Lower lobe of right lung (tissue), 2 donors: ENCODE measurements around the gene TMC6. TPM values are rescaled to one million over a fixed set of nuclear protein-coding genes. Genes with fewer than 3 reads are reported as not detected.

Experiments used
- ATAC-seq, 2 donors: fragments of 200-7000 bp; cut with Tn5 transposase; one replicate each; pipeline ENCODE4 v1.9.1; 2020 to 2022; ENCODE audit warnings: mild to moderate bottlenecking in 2 of 2, moderate library complexity in 2 of 2
- DNase-seq: peaks from one replicate; pipeline ENCODE4 v3.0.0-alpha.2; 2020
- H3K27ac ChIP-seq: fragments of 200-600 bp; one replicate; pipeline ENCODE4 v1.8.0; 2022
- H3K27me3 ChIP-seq: fragments of 200-600 bp; one replicate; pipeline ENCODE4 v1.8.0; 2022; ENCODE audit warnings: low read depth
- H3K36me3 ChIP-seq: fragments of 200-600 bp; one replicate; pipeline ENCODE4 v1.8.0; 2022; ENCODE audit warnings: mild to moderate bottlenecking
- H3K4me1 ChIP-seq: fragments of 200-600 bp; one replicate; pipeline ENCODE4 v1.8.0; 2022
- H3K4me3 ChIP-seq: fragments of 200-600 bp; one replicate; pipeline ENCODE4 v1.8.0; 2022; ENCODE audit warnings: mild to moderate bottlenecking
- H3K9me3 ChIP-seq: fragments of 200-600 bp; one replicate; pipeline ENCODE4 v1.8.0; 2022
- intact Hi-C: fragments of 100-400 bp; cut with DNase I; formaldehyde crosslinking; loops from one replicate; pipeline ENCODE4 v1.11.0; 2022
- total RNA-seq: library from RNA; stranded (reverse); fragmentation: NEBNext Ultra II Directional; extraction: Animal tissue kit (Norgen Biotek cat#: 25700); gene quantifications from one replicate; pipeline ENCODE4 v1.2.1, GENCODE V29; 2021
- TF ChIP-seq, protein P1 (sequence below): fragments of 200-600 bp; IDR thresholded peaks from one replicate; pipeline ENCODE4 v1.8.0; 2022; ENCODE audit warnings: antibody characterized with exemption, mild to moderate bottlenecking
- donor health status: DM: no; HTN: yes; CAD: no; lungs with severe emphysema.

The TMC6 gene
- total RNA-seq, 1 donor from 2014 or later = 173 TPM

DNA sequence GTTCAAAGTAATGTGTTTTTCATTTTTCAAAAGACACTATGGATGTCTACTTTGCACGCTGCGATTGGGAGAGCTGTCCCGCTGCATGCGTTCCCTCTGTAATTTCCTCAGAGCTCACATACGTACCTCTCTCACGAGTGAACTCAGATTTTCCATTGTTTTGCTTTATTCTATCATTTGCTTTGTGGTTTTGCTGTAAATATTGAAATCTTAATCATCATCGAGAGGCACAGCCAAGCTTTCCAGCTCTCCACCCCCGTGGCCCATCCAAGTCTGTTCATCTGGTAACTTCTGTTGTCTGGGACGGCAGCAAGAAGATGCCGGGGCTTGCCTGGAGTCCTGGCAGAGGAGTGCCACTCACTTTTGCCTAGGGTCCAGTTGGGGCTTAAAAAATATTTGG, 21.1 kb downstream of the TMC6 start:
- intact Hi-C loops = no loop called here
- TF ChIP-seq, protein P1, sequence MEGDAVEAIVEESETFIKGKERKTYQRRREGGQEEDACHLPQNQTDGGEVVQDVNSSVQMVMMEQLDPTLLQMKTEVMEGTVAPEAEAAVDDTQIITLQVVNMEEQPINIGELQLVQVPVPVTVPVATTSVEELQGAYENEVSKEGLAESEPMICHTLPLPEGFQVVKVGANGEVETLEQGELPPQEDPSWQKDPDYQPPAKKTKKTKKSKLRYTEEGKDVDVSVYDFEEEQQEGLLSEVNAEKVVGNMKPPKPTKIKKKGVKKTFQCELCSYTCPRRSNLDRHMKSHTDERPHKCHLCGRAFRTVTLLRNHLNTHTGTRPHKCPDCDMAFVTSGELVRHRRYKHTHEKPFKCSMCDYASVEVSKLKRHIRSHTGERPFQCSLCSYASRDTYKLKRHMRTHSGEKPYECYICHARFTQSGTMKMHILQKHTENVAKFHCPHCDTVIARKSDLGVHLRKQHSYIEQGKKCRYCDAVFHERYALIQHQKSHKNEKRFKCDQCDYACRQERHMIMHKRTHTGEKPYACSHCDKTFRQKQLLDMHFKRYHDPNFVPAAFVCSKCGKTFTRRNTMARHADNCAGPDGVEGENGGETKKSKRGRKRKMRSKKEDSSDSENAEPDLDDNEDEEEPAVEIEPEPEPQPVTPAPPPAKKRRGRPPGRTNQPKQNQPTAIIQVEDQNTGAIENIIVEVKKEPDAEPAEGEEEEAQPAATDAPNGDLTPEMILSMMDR = no peak
- ATAC-seq (no peak), DNase-seq (no peak)
- Histone ChIP-seq H3K9me3 (no peaks in the 10 kb centered on the region), H3K27me3 (no peaks in the 10 kb centered on the region), H3K27ac (no peak overlapping the region), H3K4me1 (peaks cover 2% of the 10 kb centered on the region), H3K4me3 (no peak overlapping the region), H3K36me3 (peaks cover 82% of the 10 kb centered on the region)

DNA sequence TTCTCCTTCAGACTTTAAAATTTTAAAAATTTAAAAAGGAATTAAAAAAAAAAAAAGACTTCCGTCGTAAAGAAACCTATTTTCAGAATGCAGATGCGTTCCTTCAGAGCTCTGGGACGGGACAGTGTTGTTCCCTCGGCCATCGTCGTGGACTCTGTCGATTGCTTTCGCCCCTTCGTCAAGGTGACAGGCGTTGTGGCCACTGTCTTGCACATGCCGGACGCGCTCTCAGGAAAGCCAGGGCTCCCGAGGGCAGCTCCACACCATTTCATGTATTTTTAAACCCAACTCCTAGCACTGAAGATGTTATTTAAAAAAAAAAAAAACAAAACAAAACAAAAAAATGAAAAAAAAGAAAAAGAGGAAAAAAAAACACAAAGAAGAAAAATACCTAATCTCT, 22.3 kb downstream of the TMC6 start:
- Histone ChIP-seq H3K36me3 (peaks cover 76% of the 10 kb centered on the region), H3K9me3 (no peaks in the 10 kb centered on the region), H3K4me3 (no peak overlapping the region), H3K27ac (no peak overlapping the region), H3K27me3 (no peaks in the 10 kb centered on the region), H3K4me1 (no peaks in the 10 kb centered on the region)
- TF ChIP-seq, protein P1 = no peak
- intact Hi-C loops = no loop called here
- no peak for DNase-seq
- ATAC-seq = no peak

- Histone ChIP-seq H3K4me1 (no peaks in the 10 kb centered on the region), H3K27me3 (no peaks in the 10 kb centered on the region), H3K9me3 (no peaks in the 10 kb centered on the region), H3K27ac (no peak overlapping the region), H3K4me3 (no peak overlapping the region), H3K36me3 (peaks cover 72% of the 10 kb centered on the region)
- no peak for ATAC-seq
- intact Hi-C loops = no loop called here
- DNase-seq = no peak
- TF ChIP-seq, protein P1 = no peak
Observed at GRCh38 chr17:78105551-78105950, 23.0 kb downstream of the TMC6 start.

- Histone ChIP-seq H3K36me3 (peaks cover 72% of the 10 kb centered on the region), H3K4me1 (no peaks in the 10 kb centered on the region), H3K27me3 (no peaks in the 10 kb centered on the region), H3K4me3 (no peak overlapping the region), H3K9me3 (no peaks in the 10 kb centered on the region), H3K27ac (no peak overlapping the region)
- TF ChIP-seq, protein P1 = no peak
- no peak for DNase-seq
- intact Hi-C loops = no loop called here
- ATAC-seq = no peak
Observed at GRCh38 chr17:78105101-78105500, 23.5 kb downstream of the TMC6 start.

- H3K4me1 ChIP-seq = no peaks in the 10 kb centered on the region
- TF ChIP-seq, protein P1 = no peak
- H3K27ac ChIP-seq = no peak overlapping the region
- DNase-seq (no peak), ATAC-seq (peak in 1 of 2 donors; percentile 47)
- H3K36me3 ChIP-seq = peaks cover 72% of the 10 kb centered on the region
- intact Hi-C loops = no loop called here
- no peak overlapping the region for H3K4me3 ChIP-seq
- no peaks in the 10 kb centered on the region for H3K9me3 ChIP-seq
- no peaks in the 10 kb centered on the region for H3K27me3 ChIP-seq
Observed at GRCh38 chr17:78104540-78104941, 24.0 kb downstream of the TMC6 start.

DNA sequence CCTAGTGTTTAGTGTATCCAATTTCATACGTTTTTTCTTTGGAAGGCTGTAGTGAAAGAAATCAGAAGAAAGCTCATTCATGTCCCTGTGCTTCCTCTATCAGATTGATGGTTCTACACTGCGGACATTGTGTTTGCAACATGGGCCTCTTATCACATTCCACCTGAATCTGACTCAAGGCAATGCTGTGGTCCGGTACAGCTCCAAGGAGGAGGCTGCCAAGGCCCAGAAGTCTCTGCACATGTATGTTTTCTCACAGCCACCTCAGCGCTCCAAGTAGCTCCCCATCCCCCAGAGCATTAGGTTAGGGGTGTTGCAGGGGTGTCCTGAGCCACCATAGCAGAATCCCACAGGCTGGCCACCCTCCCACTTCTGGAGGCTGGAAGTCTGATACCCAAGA, 25.2 kb downstream of the TMC6 start:
- DNase-seq = no peak
- TF ChIP-seq, protein P1 = no peak
- no peak overlapping the region for H3K27ac ChIP-seq
- ATAC-seq = no peak
- no peaks in the 10 kb centered on the region for H3K9me3 ChIP-seq
- H3K36me3 ChIP-seq = peaks cover 73% of the 10 kb centered on the region
- intact Hi-C loops = no loop called here
- no peaks in the 10 kb centered on the region for H3K27me3 ChIP-seq
- H3K4me3 ChIP-seq = no peak overlapping the region
- no peaks in the 10 kb centered on the region for H3K4me1 ChIP-seq
